HG02938 (cell line): ENCODE data around the gene OGFOD2.

Experiments used
- ATAC-seq: cut with Tn5 transposase; IDR thresholded peaks from one replicate; pipeline ENCODE4 v1.9.1; 2021; ENCODE audit warnings: mild to moderate bottlenecking, moderate library complexity; ENCODE audit not compliant: unreplicated experiment

OGFOD2 gene

GRCh38 chr12:122951406-122951805 is 23.6 kb upstream of the OGFOD2 start:
- ATAC-seq = no peak

DNA sequence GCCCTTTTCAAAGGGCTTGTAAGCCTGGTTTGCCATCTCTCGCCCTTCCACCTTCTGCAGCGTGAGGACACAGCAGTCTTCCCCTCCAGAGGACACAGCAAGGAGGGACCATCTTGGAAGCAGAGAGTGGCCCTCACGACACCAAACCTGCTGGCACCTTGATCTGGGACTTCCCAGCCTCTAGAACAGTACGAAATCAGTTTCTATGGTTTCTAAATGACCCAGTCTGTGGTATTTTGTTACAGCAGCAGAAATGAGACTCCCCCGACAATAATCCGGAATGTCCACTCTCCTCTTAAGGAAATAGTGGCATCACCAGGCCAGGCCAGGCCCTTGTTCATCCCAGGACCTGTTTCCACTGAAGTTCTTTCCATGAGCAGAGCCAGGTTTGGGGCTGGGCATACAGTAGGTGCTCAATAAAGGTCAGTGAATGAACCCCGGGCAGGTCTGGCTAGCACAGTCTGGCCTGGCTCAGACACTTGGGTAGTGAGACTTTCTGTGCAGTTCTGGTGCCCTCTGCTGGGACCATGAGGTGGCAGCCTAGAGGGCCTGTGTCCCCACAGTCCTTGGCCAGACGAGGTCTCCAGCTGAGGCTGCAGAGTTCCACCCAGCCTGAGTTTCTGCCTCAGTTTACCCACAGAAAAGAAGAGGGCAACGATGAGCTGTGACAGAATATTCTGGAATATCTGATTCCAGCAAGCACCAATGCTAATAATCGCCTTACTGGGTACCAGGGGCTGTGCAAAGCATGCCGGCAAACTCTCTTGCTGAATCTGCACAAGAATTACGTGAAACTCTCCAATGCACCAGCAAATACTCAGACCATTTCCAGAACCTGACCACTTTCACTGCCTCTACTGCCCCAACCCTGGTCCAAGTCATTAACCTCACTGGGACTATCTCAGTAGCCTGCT is 22.8 kb upstream of the OGFOD2 start:
- ATAC-seq = no peak

- ATAC-seq = no peak
These were observed 19.9 kb upstream of the OGFOD2 start for GRCh38 chr12:122955156-122955555.

- ATAC-seq = no peak
These were observed 19.0 kb upstream of the OGFOD2 start for GRCh38 chr12:122956035-122956434.

DNA sequence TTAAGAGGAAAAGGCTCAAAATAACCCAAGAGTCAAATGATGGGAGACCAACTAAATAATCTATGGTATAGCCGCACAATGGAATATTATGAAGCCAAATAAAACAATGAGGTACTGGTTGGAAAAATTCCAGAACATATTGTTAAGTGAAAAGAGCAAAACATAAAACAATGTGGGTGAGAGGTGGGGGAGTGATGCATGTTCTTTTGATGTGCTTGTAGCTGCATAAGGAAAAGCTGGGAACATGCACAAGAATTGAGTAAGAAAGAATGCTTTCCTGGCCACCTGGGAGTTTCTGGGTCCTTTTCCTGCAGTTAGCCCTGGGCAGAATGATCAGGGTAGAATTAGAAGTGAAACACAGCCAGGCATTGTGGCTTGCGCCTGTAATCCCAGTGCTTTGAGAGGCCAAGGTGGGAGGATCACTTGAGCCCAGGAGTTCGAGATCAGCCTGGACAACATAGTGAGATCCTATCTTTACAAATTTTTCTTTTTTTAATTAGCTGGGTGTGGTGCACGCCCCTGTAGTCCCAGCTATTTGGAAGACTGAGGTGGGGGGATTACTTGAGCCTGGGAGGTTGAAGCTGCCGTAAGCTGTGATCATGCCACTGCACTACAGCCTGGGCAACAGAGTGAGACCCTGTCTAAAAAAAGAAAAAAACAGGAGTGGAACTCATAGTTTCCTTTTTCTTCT is 16.7 kb upstream of the OGFOD2 start:
- ATAC-seq = no peak

- no peak for ATAC-seq
These were observed 15.4 kb upstream of the OGFOD2 start for GRCh38 chr12:122959566-122960192.

GRCh38 chr12:122960193-122960569 is 14.9 kb upstream of the OGFOD2 start:
- ATAC-seq = no peak

- no peak for ATAC-seq
These were observed 13.3 kb upstream of the OGFOD2 start for GRCh38 chr12:122961531-122962329.

GRCh38 chr12:122963941-122964265 is 11.1 kb upstream of the OGFOD2 start:
- ATAC-seq = no peak

GRCh38 chr12:122964439-122965257 is 10.4 kb upstream of the OGFOD2 start:
- no peak for ATAC-seq

DNA sequence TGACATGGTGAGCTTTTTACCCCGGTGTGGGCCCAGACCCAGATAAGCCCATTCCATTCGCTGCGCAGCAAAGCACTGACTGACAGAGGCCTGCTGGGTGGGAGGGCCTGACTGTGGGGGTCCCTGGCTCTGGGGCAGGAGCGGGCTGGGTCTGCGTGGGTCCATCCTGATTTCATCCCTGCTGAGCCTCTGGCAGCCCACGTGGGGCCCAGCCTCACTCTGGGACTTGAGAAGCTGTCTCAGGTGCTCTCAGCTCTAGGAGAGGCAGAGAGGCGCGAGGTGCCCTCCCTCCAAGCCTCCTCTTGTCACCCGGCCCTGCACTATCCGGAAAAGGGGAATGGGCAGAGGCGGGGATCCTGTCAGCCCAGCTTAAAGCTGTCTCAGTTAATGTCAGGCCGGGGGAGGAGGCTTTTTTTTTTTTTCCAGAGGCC is 9.7 kb upstream of the OGFOD2 start:
- ATAC-seq = no peak

- ATAC-seq = no peak
These were observed 8.9 kb upstream of the OGFOD2 start, which contains the start of gene ABCB9 for GRCh38 chr12:122965851-122966742. TSS of gene ABCB9 (minus strand) at chr12:122966463. CDS start at chr12:122960235, 6,228 bp downstream.

DNA sequence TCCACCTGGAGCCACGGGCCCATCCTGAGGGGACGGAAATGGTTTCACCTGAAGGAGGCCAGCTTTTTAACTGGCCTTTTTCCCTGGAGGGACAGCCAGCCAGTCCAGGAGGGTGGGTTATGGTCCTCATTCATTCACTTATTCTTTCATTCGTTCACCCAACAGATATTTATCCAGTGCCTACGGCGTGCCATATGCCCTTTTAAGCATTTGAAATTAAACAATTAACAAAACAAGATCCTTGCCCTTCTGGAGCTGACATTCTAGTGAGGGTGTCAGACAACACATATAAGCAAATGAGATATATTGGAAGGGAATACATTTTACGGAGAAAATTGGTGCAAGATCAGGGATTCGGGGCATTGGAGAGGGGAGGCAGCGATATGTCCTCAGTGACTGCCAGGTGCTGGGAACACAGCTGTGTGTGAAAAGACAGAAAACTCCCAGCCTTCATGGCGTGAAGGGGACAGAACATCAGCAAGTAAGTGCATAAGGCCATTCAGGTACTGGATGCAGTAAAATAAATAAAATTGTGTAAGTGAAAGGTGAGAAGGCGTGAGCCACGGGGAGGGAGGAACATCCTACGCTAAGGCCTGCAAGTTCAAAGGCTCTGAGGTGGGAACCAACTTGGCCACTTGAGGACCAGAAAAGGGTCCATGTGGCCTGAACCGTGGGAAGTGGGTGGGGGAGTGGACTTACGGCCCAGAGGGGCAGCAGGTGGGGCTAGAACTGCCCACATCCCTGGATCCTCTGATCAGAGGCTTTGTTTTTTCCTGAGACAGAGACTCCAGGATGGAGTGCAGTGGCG is 8.1 kb upstream of the OGFOD2 start:
- no peak for ATAC-seq

DNA sequence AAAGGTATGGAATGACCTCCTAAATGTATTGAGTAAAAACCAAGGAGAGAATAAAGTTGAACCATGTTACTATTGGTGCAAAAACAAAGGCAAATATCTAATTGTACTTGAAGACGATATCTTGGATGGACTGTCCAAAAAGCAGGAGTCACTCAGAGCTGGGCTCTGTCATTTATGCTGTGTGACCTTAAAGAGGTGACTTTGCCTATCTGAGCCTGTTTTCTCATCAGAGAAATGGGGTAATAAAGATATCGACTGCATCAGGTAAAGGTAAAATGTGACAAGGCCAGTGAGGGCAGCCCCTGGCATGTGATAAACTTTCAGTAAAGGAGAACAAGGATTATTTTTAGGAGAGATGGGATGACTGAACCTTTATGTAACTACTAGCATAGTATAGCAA is 6.9 kb upstream of the OGFOD2 start:
- ATAC-seq = no peak

GRCh38 chr12:122969676-122970075 is 5.4 kb upstream of the OGFOD2 start:
- ATAC-seq = no peak

- peak; percentile 71 for ATAC-seq
These were observed 661 bp upstream of the OGFOD2 start for GRCh38 chr12:122974274-122974891.

- no peak for ATAC-seq
These were observed 975 bp downstream of the OGFOD2 start for GRCh38 chr12:122975790-122976647.
